Stimulated activated CD4-positive, alpha-beta T cell treated with anti-CD3 and anti-CD28 coated beads, TNF-alpha, amount 100 ng/mL, for 24 hours (primary cell): Measurements from ENCODE around the gene CBFA2T3.
"Not testable (repeated sequence)": the region's sequence is repeated elsewhere in the genome, so short reads cannot be mapped to it uniquely, and the experiment has no call there.

ENCODE experiments used
- DNase-seq, 3 experiments: peaks; one replicate each; pipeline ENCODE4 v3.0.0-alpha.2; 2020; ENCODE audit warnings: low read depth in 3 of 3

The CBFA2T3 gene

DNA sequence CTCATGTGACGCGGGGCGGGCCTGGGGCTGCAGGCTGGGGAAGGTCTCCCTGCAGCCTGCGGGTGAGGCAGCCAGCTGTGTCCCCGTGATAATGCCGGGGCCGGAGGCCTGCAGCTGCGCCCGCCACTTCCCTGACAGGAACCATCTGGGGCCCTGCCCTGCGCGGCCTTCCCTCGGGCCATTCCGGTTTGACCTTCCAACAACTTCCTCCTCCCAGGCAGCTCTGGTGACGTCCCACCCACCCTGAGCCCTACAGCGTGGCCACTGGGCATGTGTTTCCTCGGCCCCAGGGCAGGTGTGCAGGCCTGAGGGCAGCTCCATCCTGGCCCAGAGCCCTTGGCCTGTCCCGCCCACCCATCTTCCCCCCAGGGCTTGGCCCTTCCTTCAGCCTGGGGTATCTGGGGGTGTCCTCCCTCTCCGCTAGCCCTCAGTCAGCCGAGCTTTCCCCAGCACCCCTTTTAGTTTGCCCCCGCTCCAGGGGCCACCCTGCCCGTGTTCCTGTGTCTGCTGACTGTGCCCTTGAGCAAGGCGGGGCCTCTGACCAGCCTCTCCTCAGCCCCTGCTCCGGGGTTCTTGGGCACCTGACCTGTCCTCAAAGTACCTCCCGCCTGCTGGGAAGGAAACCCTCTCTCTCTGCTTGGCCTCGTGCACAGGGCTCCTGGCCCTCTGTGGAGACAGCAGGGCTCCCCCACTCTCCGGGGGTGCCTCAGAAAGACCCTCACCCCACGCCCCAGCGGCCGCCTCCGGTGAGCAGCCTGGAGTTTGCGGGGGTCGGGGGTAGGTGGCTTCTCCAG, at the start of gene CBFA2T3:
TSS of gene CBFA2T3 (minus strand) at position 190 of the 794 bp plus-strand sequence. CDS start 400 bp downstream, outside the sequence.
- no peak for DNase-seq

GRCh38 chr16:89026121-89026612, 49.2 kb upstream of the CBFA2T3 start:
- DNase-seq: peak in 2 of 3 experiments; percentile 44 to 49

DNA sequence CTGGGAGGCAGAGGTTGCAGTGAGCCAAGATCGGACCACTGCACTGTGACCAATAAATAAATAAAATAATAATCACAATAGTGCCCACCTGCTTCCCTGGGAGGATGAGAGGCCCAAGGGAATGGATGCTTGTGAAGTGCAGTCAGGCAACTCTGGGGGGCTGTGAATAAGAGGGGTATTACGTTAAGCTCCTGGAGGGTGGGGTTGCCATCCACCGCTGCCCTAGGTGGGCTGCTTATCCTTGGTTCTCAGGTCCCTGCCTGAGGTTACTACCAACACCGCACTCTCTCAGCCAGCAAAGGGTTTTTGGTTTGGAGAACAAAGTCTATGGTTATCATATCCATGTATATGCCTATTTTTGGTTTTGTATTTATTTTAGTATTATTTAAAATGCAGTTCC, 48.6 kb upstream of the CBFA2T3 start:
- no peak for DNase-seq

GRCh38 chr16:89024546-89025060, 47.6 kb upstream of the CBFA2T3 start:
- DNase-seq: no peak

DNA sequence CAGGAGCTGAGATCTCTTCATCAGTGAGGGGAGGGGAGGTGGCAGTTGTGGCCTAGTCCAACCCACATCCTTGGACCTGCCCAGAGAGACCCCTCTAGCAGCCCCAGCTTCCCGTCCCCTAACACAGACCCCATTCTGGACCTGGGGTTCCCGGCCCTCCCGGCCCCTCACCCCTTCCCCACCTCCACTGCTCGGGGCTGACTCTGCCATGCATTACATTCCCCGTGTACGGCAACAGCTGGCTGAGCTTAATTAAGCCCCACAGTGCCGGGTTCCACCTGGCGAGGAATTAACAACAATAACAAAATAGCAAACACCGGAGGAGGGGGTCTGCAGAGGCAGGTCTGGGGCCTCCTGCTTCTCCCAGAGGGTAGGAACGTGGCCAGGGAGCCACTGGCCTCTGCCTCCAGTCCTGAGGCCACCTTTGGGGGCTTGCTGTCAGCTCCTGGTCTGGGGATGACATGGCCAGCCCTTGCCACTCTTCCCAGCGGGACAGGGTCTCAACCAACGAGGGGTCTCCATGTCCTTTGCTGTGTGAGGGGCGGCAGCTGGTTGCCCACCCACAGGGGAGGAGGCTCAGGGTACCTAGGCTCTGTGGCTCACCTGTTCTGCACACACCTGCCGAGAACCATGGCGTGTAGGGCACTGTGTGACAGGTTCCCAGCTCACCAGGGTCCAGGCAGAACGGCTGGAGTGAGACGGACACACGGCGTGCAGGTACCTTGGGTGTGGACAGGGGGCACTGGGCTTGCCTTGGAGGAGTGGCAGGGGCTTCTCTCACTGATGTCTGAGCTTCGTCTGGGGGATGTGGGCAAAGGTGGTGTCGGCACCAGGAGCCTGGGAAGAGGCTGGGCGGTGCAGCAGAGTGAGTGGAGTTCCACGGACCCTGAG, 46.9 kb upstream of the CBFA2T3 start:
- DNase-seq: no peak

DNA sequence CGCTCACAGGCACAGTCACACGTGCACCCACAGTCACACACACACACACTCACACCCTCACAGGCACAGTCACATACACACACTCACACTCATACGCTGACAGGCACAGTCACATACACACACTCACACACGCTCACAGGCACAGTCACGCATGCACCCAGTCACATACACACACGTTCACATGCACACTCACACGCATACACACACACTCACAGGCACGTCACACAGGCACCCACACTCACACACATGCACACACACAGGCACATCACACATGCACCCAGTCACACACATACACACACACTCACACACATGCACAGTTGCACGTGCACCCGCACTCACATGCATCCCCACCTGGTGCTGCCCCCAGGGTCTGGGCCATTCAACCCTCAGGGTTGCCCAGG, 46.1 kb upstream of the CBFA2T3 start:
- DNase-seq: no peak

- DNase-seq: no peak
These were observed 45.2 kb upstream of the CBFA2T3 start for GRCh38 chr16:89022051-89022836.

DNA sequence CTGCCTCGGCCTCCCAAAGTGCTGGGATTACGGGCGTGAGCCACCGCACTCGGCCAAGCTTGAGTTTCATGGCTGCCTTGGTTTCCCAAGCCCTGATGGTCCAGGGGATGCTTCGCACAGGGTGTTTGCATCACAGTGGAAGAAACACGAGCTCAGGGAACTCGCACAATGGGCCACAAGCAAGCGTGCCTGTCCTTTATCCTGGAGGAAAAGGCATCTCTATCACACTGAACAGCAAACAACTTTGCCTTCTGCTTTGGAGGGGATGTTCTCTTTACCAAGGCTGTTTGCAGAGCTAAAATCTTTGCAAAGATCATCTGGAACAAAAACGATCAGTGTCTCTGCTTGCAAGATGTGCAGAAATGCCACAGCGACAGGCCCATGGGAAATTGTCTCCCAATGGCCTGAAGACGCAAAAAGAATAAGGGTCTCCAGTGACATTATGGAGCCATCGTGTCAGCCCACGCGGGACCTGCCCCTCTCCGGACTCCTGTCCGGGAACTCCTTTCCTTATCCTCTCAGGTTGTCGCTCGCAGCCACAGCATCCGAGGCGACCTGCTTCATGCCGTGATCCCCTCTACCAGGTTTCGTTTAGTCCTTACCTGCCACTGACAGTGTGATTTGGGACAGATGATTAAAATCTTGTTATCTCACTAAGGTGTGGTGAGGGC, 44.1 kb upstream of the CBFA2T3 start:
- DNase-seq: no peak

DNA sequence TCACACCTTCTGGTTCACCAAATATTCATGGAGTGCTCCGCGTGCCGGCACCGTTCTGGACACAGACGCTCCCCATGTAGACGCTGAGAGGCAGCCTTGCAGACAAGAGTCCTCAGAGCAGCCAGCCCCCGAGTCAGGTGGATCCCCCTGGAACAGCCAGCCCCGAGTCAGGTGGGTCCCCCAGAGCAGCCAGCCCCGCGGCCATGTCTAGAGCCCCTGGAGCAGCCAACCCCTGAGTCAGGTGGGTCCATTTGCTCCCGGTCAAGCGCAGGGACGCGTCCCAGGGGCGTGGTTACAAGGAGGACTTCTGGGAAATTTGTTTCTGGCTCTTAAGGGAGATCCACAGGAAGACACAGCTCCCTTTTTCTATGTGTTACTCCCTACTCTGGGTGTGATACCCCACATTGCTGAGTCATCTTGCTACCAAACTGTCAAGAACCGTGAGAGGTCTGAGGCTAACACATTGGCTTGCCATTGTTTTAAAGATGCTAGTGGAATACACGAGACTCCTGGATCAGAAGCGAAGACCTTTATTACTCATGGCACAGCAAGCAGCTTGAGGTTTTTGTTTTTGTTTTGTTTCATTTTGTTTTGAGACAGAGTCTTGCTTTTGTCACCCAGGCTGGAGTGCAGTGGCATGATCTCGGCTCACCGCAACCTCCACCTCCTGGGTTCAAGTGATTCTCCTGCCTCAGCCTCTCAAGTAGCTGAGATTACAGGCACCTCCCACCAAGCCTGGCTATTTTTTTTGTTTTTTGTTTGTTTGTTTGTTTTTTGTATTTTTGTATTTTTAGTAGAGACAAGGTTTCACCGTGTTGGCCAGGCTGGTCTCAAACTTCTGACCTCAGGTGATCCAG, 43.3 kb upstream of the CBFA2T3 start:
- no peak for DNase-seq

DNA sequence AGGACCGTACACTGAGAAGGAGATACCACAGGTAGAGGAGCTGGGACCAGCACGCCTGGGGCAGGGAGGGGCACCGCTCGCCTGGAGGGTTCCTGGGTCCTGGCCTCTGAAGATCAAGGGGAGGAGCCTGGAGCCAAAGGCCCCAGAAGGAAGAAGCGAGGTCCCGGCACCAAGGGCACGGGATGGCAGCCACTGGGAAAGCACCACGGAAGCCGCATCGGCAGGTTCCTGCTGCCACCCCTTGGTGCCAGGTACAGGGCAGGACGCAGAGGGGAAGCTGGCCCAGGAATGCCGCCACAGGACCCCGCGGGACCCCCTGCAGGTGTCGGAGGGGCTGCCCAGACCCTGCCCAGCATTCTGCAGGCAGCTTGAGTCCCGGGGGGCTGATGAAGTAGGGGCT, 42.5 kb upstream of the CBFA2T3 start:
- no peak for DNase-seq

DNA sequence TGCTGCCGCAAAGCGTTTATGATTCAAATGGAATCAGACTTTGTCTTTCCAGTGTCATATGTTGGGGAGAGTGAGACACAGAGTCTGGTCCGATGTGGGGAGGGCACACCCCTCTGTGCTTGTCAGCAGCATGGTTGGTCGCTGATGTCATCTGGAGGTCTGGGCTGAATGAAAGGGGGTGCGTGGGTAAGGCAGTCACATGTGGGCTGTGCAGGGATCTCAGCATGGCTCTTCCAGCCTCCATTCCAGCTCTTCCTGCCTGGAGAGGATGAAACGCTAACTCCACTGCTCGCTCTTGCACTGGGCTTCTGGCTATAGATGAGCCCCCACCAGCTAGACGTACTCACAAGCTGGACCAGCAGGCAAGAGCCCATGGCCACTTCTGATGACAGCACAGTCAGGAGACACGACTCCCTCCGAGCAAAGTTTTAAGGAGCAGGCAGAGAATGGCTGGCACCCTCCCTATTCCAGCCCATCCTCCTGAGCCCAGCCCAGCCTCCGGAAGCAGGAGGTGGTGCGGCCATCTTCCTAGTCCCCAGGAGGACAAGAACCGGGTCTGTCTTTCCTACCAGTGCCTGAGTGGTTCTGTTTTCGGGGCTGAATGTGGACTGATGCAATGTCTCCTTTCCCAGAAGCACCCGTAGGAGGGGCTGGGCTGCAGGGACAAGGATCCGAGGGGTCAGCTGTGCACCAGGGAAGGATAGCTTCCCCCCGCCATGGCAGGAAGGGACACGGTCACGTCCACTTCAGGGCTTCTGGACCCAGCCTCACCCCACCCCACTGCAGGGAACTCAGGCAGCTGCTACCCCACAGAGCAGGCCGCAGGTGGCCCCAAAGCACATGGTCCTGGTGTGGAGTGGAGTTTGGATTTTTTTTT, 41.5 kb upstream of the CBFA2T3 start:
- DNase-seq: no peak

DNA sequence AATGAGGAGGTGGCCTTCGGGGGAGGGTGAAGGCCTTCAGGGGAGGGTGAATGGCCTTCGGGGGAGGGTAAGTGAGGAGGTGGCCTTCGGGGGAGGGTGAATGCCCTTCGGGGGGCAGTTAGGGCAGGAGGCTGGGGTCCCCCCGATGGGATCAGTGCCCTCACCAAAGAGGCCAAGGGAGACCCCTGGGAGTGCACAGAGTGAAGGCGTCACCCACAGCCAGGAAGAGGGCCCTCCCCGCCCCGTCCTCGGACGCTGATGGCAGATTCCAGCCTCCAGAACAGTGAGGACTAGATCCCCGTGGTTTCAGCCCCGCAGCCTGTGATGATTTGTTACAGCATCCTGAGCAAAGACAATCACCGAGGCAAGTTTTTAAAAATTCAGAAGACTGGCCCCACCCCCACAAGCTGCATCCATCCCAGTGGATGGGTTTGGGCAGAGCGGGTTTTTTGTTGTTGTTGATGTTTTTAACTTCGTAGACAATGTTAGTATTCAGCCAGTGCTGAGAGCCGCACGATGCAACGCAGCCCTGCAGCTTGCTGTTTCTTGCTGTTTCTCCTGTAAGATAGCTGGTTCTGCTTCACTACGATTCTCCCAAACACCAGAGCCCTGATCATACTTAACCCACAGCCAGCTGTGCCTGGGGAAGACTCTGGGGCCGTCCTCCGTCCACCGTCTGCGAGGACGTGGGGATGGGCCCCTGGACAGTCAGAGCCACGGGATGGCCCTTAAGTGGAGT, 40.7 kb upstream of the CBFA2T3 start:
- no peak for DNase-seq

- not testable (repeated sequence) for DNase-seq
These were observed 39.6 kb upstream of the CBFA2T3 start for GRCh38 chr16:89016561-89016960.

GRCh38 chr16:89015271-89015859, 38.4 kb upstream of the CBFA2T3 start:
- no peak for DNase-seq

DNA sequence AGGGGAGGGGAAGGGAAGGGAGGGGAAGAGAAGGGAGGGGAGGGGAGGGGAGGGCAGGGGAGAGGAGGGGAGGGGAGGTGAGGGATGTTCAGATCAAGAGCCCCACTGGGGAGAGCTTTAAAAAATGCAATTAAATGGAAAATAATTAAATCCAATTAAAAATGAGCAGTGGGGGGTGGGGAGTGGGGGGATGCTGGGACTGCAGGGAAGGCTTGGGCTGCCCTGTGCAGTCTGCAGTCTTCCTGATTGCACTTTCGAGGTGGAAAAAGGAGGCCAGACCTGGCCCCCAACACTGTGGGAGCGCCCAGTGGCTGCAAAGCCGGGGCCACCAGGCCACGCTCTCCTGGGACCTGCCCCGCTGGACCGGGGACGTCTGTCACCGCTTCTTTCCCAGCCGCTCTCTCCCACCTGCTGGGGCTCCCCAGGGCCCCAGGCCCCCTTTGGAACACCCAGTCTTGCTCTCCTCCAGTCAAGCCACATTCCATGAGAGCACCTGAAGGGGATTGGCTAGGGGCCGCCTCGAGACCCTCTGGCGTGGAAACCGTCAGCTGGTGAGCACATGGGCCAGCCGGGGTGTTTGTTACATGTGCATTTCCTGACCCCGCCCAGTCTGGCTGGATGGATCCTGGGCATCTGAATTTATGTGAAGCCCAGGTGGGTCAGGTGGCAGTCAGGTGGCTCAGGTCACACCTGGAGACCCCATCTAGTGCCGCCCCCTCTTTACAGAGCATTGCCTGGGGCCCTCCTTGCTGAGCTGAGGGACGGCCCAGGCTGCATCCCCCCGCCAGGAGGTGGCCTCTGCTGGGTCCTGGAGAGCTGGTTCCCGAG, 37.6 kb upstream of the CBFA2T3 start:
- no peak for DNase-seq

DNA sequence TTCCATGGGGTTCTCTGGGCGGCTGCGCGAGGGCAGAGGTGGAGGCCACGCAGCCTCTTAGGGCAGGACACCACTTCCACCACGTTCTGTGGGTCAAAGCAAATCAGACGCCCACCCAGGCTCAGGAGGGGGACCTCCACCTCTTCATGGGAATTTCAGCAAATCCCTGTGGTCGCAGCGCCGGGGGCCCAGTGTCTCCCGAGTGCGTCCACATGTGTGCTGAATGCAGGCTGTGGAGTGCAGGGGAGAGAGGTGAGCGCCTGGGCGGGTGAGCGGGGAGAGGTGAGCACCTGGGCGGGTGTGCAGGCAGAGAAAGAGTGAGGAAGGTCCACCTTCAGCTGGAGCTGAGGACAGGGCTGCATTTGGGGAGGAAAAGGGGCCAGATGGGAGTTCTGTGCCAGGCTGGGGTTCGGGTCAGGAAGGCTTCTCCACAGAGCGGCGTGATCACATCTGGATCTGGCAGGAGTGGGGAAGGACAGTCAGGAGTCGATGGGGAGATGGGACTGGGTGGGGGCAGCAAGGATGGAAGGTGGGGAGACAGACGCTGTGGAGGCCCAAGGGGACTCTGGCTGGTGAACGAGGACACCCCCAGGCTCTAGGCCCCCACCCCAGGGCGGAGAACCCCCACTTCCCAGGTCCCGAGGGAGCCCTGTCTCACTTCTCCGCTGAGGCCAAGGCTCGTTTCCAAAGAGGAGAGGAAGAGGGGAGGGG, 36.8 kb upstream of the CBFA2T3 start:
- no peak for DNase-seq
